ENCODE measurements around the gene SLC38A9. TPM values are rescaled to one million over a fixed set of nuclear protein-coding genes. Genes with fewer than 3 reads are reported as not detected.
A peak's percentile ranks its signal among the peaks of the same experiment; 100 is the strongest.
"Not testable (repeated sequence)": the region's sequence is repeated elsewhere in the genome, so short reads cannot be mapped to it uniquely, and the experiment has no call there.

SLC38A9 gene
- 100 to 1,000 TPM in 2 of 4 donors, 10 to 100 TPM in 2; 50.5 to 175 (median 86.7) TPM for total RNA-seq

DNA sequence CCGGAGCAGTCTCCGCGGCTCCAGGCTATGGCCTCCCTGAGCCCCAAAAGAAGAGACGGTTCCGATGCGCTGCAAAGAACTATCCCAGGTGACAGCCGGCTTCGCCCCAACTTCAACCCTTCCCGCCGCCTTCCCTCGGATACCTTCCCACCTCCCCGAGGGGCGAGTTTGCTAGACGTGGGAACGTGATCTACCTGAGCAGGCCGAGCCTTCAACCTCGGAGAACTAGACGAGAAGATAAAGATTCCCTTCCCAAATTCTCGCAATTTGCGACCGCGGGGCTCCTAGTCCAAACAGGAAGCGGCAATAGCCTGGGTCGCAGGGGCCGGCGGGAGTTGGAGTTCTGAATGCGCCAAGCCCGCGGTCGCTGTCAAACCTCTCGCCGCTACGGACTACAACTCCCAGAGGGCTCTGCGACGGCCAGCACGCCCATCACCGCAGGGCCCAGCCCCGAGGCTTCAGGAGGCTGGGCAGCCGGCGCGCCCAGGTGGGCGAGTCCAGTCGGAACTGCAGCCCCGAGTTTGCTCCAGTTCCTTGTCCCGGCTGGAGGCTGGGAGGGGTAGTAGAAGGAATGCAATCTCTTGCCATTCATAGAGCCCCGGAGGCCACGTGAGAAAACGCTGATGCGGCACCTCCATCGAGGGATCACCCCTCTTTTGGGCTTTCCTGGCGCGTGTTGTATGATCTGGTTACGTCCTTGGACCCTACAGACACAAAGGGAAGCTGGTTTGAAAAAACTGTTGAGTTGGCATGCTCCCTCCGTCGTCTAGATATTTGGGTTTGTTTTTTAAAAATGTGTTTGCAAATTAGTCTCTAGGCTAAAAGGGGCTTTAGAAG lies at the start of gene SLC38A9:
Gene SLC38A9 (minus strand): TSS at position 302 of the 837 bp plus-strand sequence. CDS start 14,366 bp downstream, outside the sequence.
- no peaks in the 10 kb centered on the region for H3K36me3 ChIP-seq
- intact Hi-C loops (cut with DNase I; ENCODE audit: low total_unique reads), result no loop called here
- H3K27ac ChIP-seq, result peak within 1 kb of the TSS; percentile 64 to 70
- TF ChIP-seq CTCF (IDR thresholded peaks at IDR 0.05), result peak in 1 of 4 experiments; percentile 15
- peak in 1 of 2 donors; percentile 26 for TF ChIP-seq POLR2A (IDR thresholded peaks at IDR 0.05)
- peaks cover 0 to 4% of the 10 kb centered on the region in 2 donors for H3K4me1 ChIP-seq
- H3K4me3 ChIP-seq, result peak within 1 kb of the TSS; percentile 76 to 78
- no peaks in the 10 kb centered on the region for H3K27me3 ChIP-seq
- peak; percentile 95 for DNase-seq
- H3K9me3 ChIP-seq, result no peaks in the 10 kb centered on the region

DNA sequence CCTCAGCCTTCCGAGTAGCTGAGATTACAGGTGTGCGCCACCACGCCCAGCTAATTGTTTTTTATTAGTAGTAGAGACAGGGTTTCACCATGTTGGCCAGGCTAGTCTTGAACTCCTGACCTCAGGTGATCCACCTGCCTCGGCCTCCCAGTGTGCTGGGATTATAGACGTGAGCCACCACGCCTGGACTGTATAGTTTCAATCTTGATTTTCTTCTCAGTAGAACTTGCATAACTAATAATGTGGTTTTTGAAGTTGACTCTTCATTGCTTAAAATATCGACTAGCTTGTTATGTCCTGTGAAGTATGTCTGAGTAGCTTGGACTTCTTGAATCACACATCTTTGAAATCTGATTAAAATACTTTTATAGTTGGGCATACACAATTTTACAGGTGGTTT lies 49.6 kb upstream of the SLC38A9 start:
- DNase-seq; H3K9me3 ChIP-seq; intact Hi-C loops (cut with DNase I; ENCODE audit: low total_unique reads); H3K27ac ChIP-seq; H3K4me3 ChIP-seq; H3K27me3 ChIP-seq; H3K36me3 ChIP-seq; H3K4me1 ChIP-seq: not testable (repeated sequence)

GRCh38 chr5:55758714-55759113 lies 46.6 kb upstream of the SLC38A9 start:
- intact Hi-C loops (cut with DNase I; ENCODE audit: low total_unique reads), result no loop called here
- Histone ChIP-seq H3K4me1 (no peaks in the 10 kb centered on the region), H3K27me3 (no peaks in the 10 kb centered on the region), H3K4me3 (no peak overlapping the region), H3K9me3 (no peaks in the 10 kb centered on the region), H3K27ac (no peak overlapping the region), H3K36me3 (no peaks in the 10 kb centered on the region)
- no peak for TF ChIP-seq POLR2A (IDR thresholded peaks at IDR 0.05)
- no peak for TF ChIP-seq CTCF (IDR thresholded peaks at IDR 0.05)
- DNase-seq, result no peak

DNA sequence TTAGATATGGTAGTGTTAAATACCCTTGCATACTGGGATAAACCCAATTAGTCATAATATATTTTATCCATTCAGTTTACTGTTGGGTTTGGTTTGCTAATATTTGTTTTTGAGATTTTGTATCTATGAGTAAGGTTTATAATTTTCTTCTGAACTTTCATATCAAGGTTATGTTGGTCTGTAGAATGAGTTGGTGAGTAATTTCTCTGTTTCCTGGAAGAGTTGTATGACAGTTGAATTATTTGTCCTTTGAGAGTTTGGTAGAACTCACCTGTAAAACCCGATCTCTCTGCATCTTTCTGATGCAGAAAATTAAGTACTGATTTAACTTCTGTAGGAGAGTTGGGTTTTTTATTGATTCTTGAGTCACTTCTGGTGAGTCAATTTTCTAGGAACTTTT lies 46.1 kb upstream of the SLC38A9 start:
- H3K36me3 ChIP-seq, result no peaks in the 10 kb centered on the region
- no peaks in the 10 kb centered on the region for H3K4me1 ChIP-seq
- DNase-seq, result no peak
- no peak for TF ChIP-seq POLR2A (IDR thresholded peaks at IDR 0.05)
- TF ChIP-seq CTCF (IDR thresholded peaks at IDR 0.05), result no peak
- H3K27ac ChIP-seq, result no peak overlapping the region
- no peak overlapping the region for H3K4me3 ChIP-seq
- intact Hi-C loops (cut with DNase I; ENCODE audit: low total_unique reads), result no loop called here
- no peaks in the 10 kb centered on the region for H3K9me3 ChIP-seq
- no peaks in the 10 kb centered on the region for H3K27me3 ChIP-seq

- Histone ChIP-seq H3K4me1 (no peaks in the 10 kb centered on the region), H3K9me3 (no peaks in the 10 kb centered on the region), H3K27ac (no peak overlapping the region), H3K27me3 (no peaks in the 10 kb centered on the region), H3K36me3 (no peaks in the 10 kb centered on the region), H3K4me3 (no peak overlapping the region)
- TF ChIP-seq POLR2A (IDR thresholded peaks at IDR 0.05), result no peak
- DNase-seq, result no peak
- intact Hi-C loops (cut with DNase I; ENCODE audit: low total_unique reads), result no loop called here
These were observed 38.4 kb upstream of the SLC38A9 start for GRCh38 chr5:55750499-55750898.

GRCh38 chr5:55750063-55750462 lies 37.9 kb upstream of the SLC38A9 start:
- intact Hi-C loops (cut with DNase I; ENCODE audit: low total_unique reads), result no loop called here
- H3K27ac ChIP-seq, result no peak overlapping the region
- no peak for TF ChIP-seq POLR2A (IDR thresholded peaks at IDR 0.05)
- TF ChIP-seq CTCF (IDR thresholded peaks at IDR 0.05), result no peak

More at GRCh38 chr5:55750063-55750462, 37.9 kb upstream of the SLC38A9 start:
- no peak overlapping the region for H3K4me3 ChIP-seq
- no peaks in the 10 kb centered on the region for H3K36me3 ChIP-seq
- H3K9me3 ChIP-seq, result no peaks in the 10 kb centered on the region
- no peaks in the 10 kb centered on the region for H3K27me3 ChIP-seq
- DNase-seq, result no peak
- H3K4me1 ChIP-seq, result no peaks in the 10 kb centered on the region

Measured in uterus (tissue), 4 donors.